Cardiac fibroblast (primary cell): ENCODE data around the gene C4orf50.

Experiments
- DNase-seq, 2 donors: peaks; one replicate each; pipeline versions ENCODE4 v3.0.0 to v3.0.0-alpha.2; 2010; ENCODE audit warnings: low read depth in 2 of 2
- H3K4me3 ChIP-seq, 2 donors: replicated peaks in 1 of 2; 1 replicate in 1 of 2; 2 replicates in 1 of 2; pipeline ENCODE4 v1.5.1; 2011; ENCODE audit warnings: low read depth in 2 of 2, low read length in 2 of 2, mild to moderate bottlenecking in 2 of 2, moderate library complexity in 1 of 2
- TF ChIP-seq, protein P1 (sequence below): IDR thresholded peaks from one replicate; pipeline ENCODE4 v1.5.1; 2011; ENCODE audit warnings: low read depth, mild to moderate bottlenecking, low read length, inconsistent platforms

The C4orf50 gene

DNA sequence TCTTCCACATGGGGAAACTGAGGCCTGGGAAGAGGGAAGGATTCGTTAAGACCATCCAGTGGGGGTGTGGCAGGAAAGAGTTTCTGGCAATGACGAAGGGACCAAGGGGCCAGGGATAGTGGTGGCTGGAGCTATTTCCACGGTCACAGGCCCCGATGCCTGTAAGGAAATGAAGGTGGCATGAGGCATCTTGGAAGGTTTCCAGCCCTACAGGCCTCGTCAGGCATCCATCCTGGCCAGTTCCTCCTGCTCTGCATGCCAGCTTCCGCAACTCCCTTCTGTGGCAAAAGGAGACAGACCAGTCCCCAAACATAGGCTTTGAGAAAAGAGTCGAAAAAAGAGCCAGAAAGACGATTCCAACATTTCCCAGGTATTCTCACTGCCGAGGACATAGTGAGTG, 9.2 kb upstream of the C4orf50 start:
- DNase-seq = no peak
- H3K4me3 ChIP-seq = no peak overlapping the region
- TF ChIP-seq, protein P1, sequence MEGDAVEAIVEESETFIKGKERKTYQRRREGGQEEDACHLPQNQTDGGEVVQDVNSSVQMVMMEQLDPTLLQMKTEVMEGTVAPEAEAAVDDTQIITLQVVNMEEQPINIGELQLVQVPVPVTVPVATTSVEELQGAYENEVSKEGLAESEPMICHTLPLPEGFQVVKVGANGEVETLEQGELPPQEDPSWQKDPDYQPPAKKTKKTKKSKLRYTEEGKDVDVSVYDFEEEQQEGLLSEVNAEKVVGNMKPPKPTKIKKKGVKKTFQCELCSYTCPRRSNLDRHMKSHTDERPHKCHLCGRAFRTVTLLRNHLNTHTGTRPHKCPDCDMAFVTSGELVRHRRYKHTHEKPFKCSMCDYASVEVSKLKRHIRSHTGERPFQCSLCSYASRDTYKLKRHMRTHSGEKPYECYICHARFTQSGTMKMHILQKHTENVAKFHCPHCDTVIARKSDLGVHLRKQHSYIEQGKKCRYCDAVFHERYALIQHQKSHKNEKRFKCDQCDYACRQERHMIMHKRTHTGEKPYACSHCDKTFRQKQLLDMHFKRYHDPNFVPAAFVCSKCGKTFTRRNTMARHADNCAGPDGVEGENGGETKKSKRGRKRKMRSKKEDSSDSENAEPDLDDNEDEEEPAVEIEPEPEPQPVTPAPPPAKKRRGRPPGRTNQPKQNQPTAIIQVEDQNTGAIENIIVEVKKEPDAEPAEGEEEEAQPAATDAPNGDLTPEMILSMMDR = no peak

DNA sequence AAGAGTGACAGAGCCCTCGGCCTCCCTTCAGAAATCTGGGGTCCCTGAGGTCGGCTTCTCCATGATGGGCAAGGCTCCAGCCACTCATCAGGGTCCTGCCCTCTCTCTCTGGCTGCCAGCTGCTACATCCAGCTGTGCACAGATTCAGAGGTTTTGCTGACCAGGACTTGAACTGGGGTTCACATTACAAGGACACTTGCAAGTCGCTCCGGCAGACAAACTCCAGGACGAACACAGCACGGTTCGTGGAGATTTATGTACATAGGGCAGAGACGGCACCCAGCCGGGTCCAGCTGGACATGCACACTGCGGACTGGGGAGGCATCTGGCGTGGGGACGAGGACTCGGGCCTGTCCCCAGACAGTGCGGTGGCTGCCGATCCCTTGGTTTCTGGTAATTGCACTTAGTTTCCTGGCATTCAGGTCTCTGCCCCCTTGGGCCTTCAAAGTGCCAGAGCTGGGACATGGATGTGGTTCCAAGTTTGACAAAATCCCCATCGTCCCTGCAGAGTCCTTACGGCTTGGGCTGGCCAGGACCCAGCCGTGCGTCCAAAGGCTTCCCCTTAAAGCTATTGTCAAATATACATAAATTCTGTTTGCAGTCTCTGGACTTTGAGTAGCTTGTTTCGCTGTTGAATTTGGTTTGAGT, 6.2 kb upstream of the C4orf50 start:
- no peak for DNase-seq
- TF ChIP-seq, protein P1 = no peak
- no peak overlapping the region for H3K4me3 ChIP-seq

DNA sequence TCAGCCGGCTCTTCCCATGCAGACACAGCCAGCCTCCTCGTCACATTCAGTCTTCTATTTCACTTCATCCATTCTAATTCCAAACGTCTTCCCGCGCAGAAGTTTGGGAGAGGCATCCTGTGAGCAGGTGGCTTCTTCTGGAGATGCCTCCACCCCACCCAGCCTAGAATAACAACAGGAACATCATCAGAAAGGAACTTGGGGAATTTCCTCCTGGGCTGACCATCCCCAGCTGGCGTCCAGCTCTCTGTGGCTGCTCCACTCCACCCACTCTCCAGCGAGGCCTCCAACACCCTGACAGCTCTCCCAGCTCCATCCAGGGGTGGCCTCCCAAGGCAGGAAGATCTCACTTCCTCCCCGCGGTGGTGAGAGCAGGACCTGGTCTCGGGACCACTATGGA, 5.5 kb upstream of the C4orf50 start:
- no peak for DNase-seq
- TF ChIP-seq, protein P1 = no peak
- H3K4me3 ChIP-seq = no peak overlapping the region

DNA sequence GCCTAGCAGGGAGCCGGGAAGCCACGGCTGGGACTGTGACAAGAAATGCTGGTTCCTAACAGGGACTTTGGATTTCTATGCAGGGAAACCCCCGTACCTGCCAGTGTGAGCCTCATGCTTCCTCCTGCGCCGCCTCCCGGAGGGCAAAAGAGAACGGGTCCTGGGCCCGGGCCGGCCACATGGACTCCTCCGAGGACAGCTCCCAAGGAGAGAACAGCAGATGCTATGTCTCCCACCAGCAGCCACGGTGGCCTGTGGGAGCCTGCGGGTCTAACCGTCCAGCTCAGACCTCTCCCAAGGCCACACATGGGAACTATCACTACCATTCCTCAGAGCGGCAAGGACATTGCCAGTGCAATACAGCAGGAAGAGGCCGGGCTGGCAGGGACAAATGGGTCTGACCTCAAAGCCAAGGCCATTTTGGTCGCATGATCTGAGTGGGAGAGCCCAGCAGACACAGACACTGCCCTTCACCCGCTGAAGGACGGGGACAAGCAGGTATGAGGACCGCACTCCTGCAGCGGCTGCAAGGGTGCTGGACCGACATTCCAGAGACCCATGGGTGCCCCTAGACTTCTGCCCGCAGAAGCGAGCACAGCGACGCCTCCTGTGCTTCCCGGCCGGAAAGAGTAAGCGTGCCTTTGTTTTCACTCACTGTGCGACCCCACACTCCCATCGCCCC, 4.5 kb upstream of the C4orf50 start:
- DNase-seq = no peak
- H3K4me3 ChIP-seq = no peak overlapping the region
- TF ChIP-seq, protein P1 = no peak

DNA sequence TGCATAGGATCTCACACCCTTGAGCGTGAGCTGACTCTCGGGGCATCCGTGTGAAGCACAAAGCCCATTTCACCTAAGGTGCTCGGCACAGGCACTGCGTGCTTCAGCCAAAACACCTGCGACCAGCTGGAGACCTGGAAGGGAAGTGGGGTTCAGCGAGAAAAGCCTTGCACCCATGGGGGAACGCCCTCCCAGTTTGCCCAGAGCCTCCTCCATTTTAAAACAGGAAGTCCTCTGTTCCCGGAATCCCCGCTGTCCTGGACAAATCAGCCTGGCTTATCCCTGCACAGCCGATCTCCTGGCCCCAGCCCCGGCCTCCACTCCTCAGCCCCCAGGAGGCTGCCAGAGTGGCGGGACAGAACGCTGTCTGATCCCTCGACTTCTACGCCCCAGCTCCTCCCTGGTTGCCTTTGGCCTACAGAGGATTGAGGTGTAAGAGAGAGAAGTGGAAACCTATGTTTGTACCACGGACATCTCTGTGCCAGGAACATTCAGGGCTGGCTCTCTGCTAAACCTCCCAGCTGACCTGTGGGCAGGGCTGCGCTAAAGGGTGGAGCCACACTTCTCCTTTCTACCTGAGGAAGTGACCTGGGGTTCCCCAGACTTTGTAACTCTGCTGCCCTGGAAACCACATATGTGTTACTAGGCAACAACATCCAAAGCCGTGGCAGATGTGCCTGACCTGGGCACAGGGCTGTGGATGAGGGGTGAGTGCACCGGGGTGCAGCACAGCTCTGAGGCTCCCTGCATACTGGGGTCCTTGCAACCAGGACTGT, 3.8 kb upstream of the C4orf50 start:
- TF ChIP-seq, protein P1 = no peak
- no peak for DNase-seq
- H3K4me3 ChIP-seq = no peak overlapping the region

DNA sequence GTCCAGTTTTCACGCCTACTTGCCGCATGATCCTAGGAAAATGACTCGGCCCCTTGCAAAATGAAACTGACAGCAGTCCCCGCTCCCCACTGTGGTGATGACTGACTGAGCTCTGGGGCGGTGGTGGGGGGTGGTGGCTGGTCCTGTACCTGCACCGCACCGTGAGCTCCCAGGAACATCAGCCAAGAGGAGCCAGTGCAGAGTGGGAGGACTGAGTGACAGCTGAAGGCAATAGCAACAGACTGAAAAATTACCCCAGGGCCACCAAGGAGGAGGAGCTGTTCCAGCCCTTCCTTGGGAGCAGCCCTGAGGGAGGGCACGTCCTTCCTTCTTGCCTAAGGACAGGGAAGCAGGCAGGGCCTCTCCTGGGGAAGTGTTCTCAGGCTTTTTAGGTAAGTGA, 2.4 kb upstream of the C4orf50 start:
- no peak for DNase-seq
- no peak overlapping the region for H3K4me3 ChIP-seq
- TF ChIP-seq, protein P1 = no peak
